Activated CD4-positive, alpha-beta memory T cell treated with anti-CD3 and anti-CD28 coated beads for 36 hours (primary cell): ENCODE results near the gene SLC39A12. TPM values are rescaled to one million over a fixed set of nuclear protein-coding genes. Genes with fewer than 3 reads are reported as not detected.

Experiments used
- CTCF ChIA-PET: fragments of 350-600 bp; sonication (Branson Sonifier 250); formaldehyde crosslinking; loops from one replicate; lab custom pipeline; 2021; ENCODE audit warnings: antibody characterized with exemption, inconsistent platforms; lab: Charles Lee
- POLR2A ChIA-PET: fragments of 350-600 bp; sonication (Branson Sonifier 250); formaldehyde crosslinking; loops from one replicate; lab custom pipeline; 2021; ENCODE audit warnings: antibody characterized with exemption; lab: Charles Lee
- DNase-seq: peaks from one replicate; pipeline ENCODE4 v3.0.0-alpha.2; 2020
- H3K27ac Mint-ChIP-seq: one replicate; pipeline ENCODE4 v1.8.0; 2021; ENCODE audit warnings: mixed read lengths
- H3K27me3 Mint-ChIP-seq: one replicate; pipeline ENCODE4 v1.8.0; 2021; ENCODE audit warnings: mixed read lengths
- H3K36me3 Mint-ChIP-seq: one replicate; pipeline ENCODE4 v1.8.0; 2021; ENCODE audit warnings: mixed read lengths
- H3K4me1 Mint-ChIP-seq: one replicate; pipeline ENCODE4 v1.8.0; 2021; ENCODE audit warnings: low read depth, mixed read lengths
- H3K4me3 Mint-ChIP-seq: one replicate; pipeline ENCODE4 v1.8.0; 2021; ENCODE audit warnings: mild to moderate bottlenecking, mixed read lengths
- H3K9me3 Mint-ChIP-seq: one replicate; pipeline ENCODE4 v1.8.0; 2021; ENCODE audit warnings: mixed read lengths
- intact Hi-C: fragments of 100-400 bp; cut with micrococcal nuclease; formaldehyde crosslinking; loops from one replicate; pipeline ENCODE4 v1.15.1; 2023
- total RNA-seq, 2 experiments: library from RNA; stranded (reverse); gene quantifications; one replicate each; pipeline ENCODE4 v1.2.3, GENCODE V29; 2021

SLC39A12 gene
- total RNA-seq, 2 experiments from 2014 or later: not detected

DNA sequence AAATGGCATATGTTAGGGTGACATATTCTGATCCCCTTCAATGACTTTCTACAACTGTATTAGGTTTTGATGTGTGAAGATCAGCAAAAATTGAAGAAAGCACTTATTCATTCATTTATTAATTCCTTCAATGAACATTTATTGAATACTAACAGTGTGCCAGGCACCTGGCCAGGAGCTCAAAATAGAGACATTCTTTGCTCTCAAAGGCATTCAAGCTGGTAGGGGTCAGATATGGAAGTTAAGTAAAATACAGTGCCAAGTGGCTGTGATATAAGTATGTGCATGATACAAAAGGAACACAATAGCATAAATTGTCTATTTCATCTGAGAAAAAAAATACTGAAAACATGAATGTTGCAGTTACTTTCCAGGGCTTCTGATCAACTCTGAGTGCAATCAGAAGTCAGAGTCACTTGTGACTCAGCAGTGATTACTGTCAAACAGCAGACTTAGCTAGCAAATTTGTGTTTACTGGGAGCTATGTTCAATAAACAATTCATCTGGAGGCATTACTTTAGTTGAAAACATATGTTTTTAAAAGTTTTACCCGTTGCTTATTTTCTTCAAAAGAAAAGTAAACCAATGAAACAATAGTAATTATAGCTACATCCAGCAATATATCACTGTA, 128.1 kb downstream of the SLC39A12 start:
- H3K9me3 Mint-ChIP-seq: no peaks in the 10 kb centered on the region
- no peak overlapping the region for H3K4me3 Mint-ChIP-seq
- intact Hi-C loops: no loop called here
- DNase-seq: no peak
- H3K36me3 Mint-ChIP-seq: no peaks in the 10 kb centered on the region
- POLR2A ChIA-PET: no interaction called here
- no peak overlapping the region for H3K27ac Mint-ChIP-seq
- CTCF ChIA-PET: no interaction called here
- H3K4me1 Mint-ChIP-seq: no peaks in the 10 kb centered on the region
- H3K27me3 Mint-ChIP-seq: no peaks in the 10 kb centered on the region

DNA sequence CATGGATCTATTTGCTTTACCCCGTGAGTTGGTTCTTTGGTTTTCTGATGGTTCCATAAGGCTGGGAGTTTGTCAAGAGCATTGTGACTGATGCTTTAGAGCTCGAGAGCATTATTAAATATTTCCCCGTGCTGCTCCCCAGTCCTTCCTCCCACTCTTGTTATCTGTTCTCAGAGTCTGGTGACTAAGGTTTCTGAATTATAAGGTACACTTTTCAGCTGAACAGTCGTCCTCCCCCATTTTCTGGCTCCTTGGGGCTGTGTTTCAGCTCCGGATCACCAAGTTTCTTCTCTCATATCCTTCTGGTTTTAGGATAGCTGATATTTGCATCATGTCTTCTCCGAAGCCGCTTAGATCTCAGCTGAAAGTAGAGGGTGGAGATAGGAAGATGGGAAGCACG, 130.7 kb downstream of the SLC39A12 start:
- H3K4me1 Mint-ChIP-seq: no peaks in the 10 kb centered on the region
- ChIA-PET POLR2A (no interaction called here), CTCF (no interaction called here)
- H3K36me3 Mint-ChIP-seq: no peaks in the 10 kb centered on the region
- no peak overlapping the region for H3K4me3 Mint-ChIP-seq
- H3K27me3 Mint-ChIP-seq: no peaks in the 10 kb centered on the region
- no peaks in the 10 kb centered on the region for H3K9me3 Mint-ChIP-seq
- no peak overlapping the region for H3K27ac Mint-ChIP-seq
- DNase-seq: no peak
- intact Hi-C loops: no loop called here

DNA sequence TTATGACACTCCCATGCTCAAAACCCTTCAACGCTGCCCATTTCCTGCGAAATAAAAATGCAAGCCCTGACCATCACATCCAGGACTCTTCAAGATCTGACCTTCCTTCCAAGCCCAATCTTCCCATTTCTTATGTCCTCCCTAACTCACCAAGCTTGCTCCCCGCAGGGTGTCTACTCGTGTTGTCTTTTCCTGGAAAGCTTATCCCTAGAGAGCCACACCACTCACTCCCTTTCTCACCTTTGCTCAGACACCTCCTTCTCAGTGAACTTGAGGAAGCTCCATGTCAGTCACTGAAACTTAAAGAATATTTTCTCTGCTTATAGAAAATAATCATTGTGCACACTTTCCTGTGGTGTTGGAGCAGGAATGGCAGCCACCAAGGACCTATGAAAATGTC, 134.1 kb downstream of the SLC39A12 start:
- Mint-ChIP-seq H3K4me3 (no peak overlapping the region), H3K9me3 (no peaks in the 10 kb centered on the region), H3K27ac (no peak overlapping the region), H3K4me1 (no peaks in the 10 kb centered on the region), H3K27me3 (no peaks in the 10 kb centered on the region), H3K36me3 (no peaks in the 10 kb centered on the region)
- POLR2A ChIA-PET: no interaction called here
- no peak for DNase-seq
- intact Hi-C loops: no loop called here
- CTCF ChIA-PET: no interaction called here

DNA sequence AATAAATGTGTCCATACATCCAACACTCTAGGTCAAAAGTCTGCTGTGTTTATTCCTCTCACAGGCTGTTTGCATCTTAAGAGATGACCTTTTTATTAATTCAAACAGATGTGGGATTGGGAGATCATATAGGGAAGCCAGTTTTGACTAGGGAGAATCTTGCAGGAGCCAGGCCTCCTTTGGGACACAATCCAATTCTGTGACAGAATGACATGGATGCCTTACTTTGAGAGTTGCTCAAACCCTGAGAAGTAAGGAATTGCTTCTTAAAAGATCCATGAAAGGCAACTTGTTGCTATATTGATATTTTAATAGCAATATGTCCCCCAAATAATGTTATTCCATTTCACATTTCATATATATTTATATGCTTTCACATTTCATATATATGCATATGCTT, 135.0 kb downstream of the SLC39A12 start:
- H3K4me3 Mint-ChIP-seq: no peak overlapping the region
- CTCF ChIA-PET: no interaction called here

DNA sequence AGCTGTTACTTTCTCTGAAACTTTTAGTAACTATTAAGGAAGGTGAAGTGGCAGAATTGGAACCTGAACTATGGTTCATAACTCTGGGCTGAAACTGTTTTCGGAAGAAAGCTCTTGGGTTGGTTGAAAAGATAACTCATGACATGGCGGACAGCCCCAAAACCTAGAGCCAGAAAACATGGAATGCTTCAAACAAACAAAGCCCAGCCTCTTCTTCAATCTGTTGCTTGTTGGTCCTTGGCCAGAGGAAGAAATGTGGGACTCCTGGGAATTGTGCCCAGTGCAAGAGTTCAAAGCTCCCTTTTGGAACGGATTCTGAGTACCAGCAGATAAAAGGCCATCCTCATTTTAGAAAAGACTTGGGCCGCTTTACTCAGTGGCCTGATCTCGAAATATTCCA, 135.6 kb downstream of the SLC39A12 start:
- POLR2A ChIA-PET: no interaction called here
- Mint-ChIP-seq H3K27me3 (no peaks in the 10 kb centered on the region), H3K36me3 (no peaks in the 10 kb centered on the region), H3K9me3 (no peaks in the 10 kb centered on the region), H3K27ac (no peak overlapping the region), H3K4me1 (no peaks in the 10 kb centered on the region), H3K4me3 (no peak overlapping the region)
- DNase-seq: no peak
- CTCF ChIA-PET: no interaction called here
- intact Hi-C loops: no loop called here

More for the DNA sequence above, 135.0 kb downstream of the SLC39A12 start:
- H3K36me3 Mint-ChIP-seq: no peaks in the 10 kb centered on the region
- H3K27me3 Mint-ChIP-seq: no peaks in the 10 kb centered on the region
- POLR2A ChIA-PET: no interaction called here
- H3K27ac Mint-ChIP-seq: no peak overlapping the region
- intact Hi-C loops: no loop called here
- no peaks in the 10 kb centered on the region for H3K4me1 Mint-ChIP-seq
- DNase-seq: no peak
- H3K9me3 Mint-ChIP-seq: no peaks in the 10 kb centered on the region

Other genes starting within 250 kb of the SLC39A12 start
- under 1 TPM; 0.07 to 0.10 TPM for gene TMEM236, start 199.7 kb upstream of the SLC39A12 start, total RNA-seq
- gene MRC1, start 142.6 kb upstream of the SLC39A12 start, total RNA-seq: under 1 TPM in 1 of 2 experiments, not detected in 1; 0.05 TPM
- gene CACNB2, start 188.5 kb downstream of the SLC39A12 start, total RNA-seq: not detected